BE2C (cell line): ENCODE measurements around the gene IFNA6.
"Not testable (repeated sequence)": the region's sequence is repeated elsewhere in the genome, so short reads cannot be mapped to it uniquely, and the experiment has no call there.

Source experiments
- DNase-seq: peaks from one replicate; pipeline ENCODE4 v3.0.0-alpha.2; 2020
- H3K27me3 ChIP-seq: fragments of 250-450 bp; sonication (Bioruptor Pico); 2 replicates; pipeline ENCODE4 v1.5.1; 2020; ENCODE audit warnings: mild to moderate bottlenecking
- H3K36me3 ChIP-seq: fragments of 250-450 bp; sonication (Bioruptor Pico); 2 replicates; pipeline ENCODE4 v1.5.1; 2020; ENCODE audit warnings: mild to moderate bottlenecking
- H3K4me1 ChIP-seq: fragments of 250-450 bp; sonication (Bioruptor Pico); 2 replicates; pipeline ENCODE4 v1.5.1; 2020
- H3K4me3 ChIP-seq: 2 replicates; pipeline ENCODE4 v1.5.1; 2011; ENCODE audit warnings: low read depth, low read length
- H3K9me3 ChIP-seq: fragments of 250-450 bp; sonication (Bioruptor Pico); 2 replicates; pipeline ENCODE4 v1.5.1; 2020
- TF ChIP-seq, protein P1 (sequence below): IDR thresholded peaks from 2 replicates; pipeline ENCODE4 v1.5.1; 2012; ENCODE audit warnings: mild to moderate bottlenecking, low read depth, low read length

IFNA6 gene

GRCh38 chr9:21385131-21385670, 34.5 kb upstream of the IFNA6 start, which contains the start of gene IFNA2:
IFNA2 (minus strand) TSS chr9:21385398; CDS start chr9:21385329, 69 bp downstream.
- Histone ChIP-seq H3K4me3 (no peak within 1 kb of the TSS), H3K4me1 (no peaks in the 10 kb centered on the region), H3K9me3 (no peaks in the 10 kb centered on the region), H3K36me3 (no peaks in the 10 kb centered on the region), H3K27me3 (peaks cover 29% of the 10 kb centered on the region)
- TF ChIP-seq, protein P1, sequence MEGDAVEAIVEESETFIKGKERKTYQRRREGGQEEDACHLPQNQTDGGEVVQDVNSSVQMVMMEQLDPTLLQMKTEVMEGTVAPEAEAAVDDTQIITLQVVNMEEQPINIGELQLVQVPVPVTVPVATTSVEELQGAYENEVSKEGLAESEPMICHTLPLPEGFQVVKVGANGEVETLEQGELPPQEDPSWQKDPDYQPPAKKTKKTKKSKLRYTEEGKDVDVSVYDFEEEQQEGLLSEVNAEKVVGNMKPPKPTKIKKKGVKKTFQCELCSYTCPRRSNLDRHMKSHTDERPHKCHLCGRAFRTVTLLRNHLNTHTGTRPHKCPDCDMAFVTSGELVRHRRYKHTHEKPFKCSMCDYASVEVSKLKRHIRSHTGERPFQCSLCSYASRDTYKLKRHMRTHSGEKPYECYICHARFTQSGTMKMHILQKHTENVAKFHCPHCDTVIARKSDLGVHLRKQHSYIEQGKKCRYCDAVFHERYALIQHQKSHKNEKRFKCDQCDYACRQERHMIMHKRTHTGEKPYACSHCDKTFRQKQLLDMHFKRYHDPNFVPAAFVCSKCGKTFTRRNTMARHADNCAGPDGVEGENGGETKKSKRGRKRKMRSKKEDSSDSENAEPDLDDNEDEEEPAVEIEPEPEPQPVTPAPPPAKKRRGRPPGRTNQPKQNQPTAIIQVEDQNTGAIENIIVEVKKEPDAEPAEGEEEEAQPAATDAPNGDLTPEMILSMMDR = no peak
- no peak for DNase-seq

DNA sequence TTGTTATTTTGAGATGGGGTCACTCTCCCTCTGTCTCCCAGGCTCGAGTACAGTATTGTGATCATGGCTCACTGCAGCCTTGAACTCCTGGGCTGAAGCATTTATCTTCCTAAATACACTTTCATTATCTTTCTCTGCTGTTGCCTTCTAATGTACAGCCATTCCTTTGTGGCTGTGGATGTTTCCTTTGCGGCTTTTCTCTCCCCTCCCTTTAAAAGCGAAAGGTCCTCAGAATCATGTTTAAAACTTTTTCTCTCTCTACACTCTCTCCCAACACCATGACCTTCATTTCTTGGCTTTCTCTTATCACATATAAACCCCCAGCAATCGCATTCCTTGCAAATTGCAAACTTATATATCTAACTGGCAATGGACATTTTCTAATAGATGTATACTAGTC, 32.9 kb upstream of the IFNA6 start:
- DNase-seq = no peak
- H3K27me3 ChIP-seq = peaks cover 44% of the 10 kb centered on the region

GRCh38 chr9:21381448-21382339, 31.0 kb upstream of the IFNA6 start:
- H3K27me3 ChIP-seq = peaks cover 46% of the 10 kb centered on the region
- H3K36me3 ChIP-seq = no peaks in the 10 kb centered on the region
- TF ChIP-seq, protein P1 = no peak
- no peak overlapping the region for H3K4me3 ChIP-seq
- H3K4me1 ChIP-seq = no peaks in the 10 kb centered on the region
- no peaks in the 10 kb centered on the region for H3K9me3 ChIP-seq
- DNase-seq = no peak

More for the DNA sequence above, 32.9 kb upstream of the IFNA6 start:
- TF ChIP-seq, protein P1 = no peak
- Histone ChIP-seq H3K9me3 (no peaks in the 10 kb centered on the region), H3K4me1 (no peaks in the 10 kb centered on the region), H3K36me3 (no peaks in the 10 kb centered on the region), H3K4me3 (no peak overlapping the region)

GRCh38 chr9:21371467-21371866, 20.8 kb upstream of the IFNA6 start:
- H3K27me3 ChIP-seq = peaks cover 10% of the 10 kb centered on the region
- DNase-seq = not testable (repeated sequence)

GRCh38 chr9:21367957-21368356, 17.3 kb upstream of the IFNA6 start, which contains the start of gene IFNA13:
IFNA13 (minus strand) TSS chr9:21368057; CDS start chr9:21368010, 47 bp downstream.
- TF ChIP-seq, protein P1 = no peak
- Histone ChIP-seq H3K9me3 (no peaks in the 10 kb centered on the region), H3K36me3 (no peaks in the 10 kb centered on the region), H3K4me3 (no peak within 1 kb of the TSS), H3K4me1 (no peaks in the 10 kb centered on the region), H3K27me3 (peaks cover 13% of the 10 kb centered on the region)
- DNase-seq = no peak

More at GRCh38 chr9:21371467-21371866, 20.8 kb upstream of the IFNA6 start:
- not testable (repeated sequence) for H3K4me3 ChIP-seq, H3K36me3 ChIP-seq, H3K4me1 ChIP-seq, H3K9me3 ChIP-seq

GRCh38 chr9:21367169-21367568, 16.5 kb upstream of the IFNA6 start:
- not testable (repeated sequence) for H3K9me3 ChIP-seq, H3K4me3 ChIP-seq, DNase-seq, H3K4me1 ChIP-seq, H3K36me3 ChIP-seq
- H3K27me3 ChIP-seq = peaks cover 13% of the 10 kb centered on the region

DNA sequence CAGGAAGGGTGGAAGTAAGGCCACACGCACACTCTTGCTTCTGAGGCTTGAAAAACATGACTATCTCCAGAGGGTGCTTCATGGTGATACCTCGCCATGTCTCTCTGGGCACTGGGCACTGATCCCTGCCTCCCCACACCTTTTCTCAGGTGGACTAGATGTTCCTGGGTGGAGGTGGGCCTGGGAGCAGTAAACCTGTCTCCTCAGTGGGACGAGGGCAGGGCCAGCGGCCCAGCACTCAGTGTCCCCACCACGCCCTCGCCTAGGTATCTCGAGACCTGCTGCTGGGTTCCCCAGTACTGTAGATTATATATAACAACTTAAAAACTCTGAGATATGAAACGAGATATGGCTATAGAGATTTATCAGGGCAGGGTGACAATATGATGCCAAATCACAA, 11.6 kb upstream of the IFNA6 start:
- Histone ChIP-seq H3K9me3 (no peaks in the 10 kb centered on the region), H3K27me3 (peaks cover 14% of the 10 kb centered on the region)

More for the DNA sequence above, 11.6 kb upstream of the IFNA6 start:
- Histone ChIP-seq H3K4me1 (no peaks in the 10 kb centered on the region), H3K36me3 (no peaks in the 10 kb centered on the region), H3K4me3 (no peak overlapping the region)
- TF ChIP-seq, protein P1 = no peak
- no peak for DNase-seq
